Ectodermal cell (in vitro differentiated cells): ENCODE data around the gene ERO1B.
A peak's percentile ranks its signal among the peaks of the same experiment; 100 is the strongest.

ENCODE experiments used
- H3K27ac ChIP-seq: 2 replicates; pipeline ENCODE4 v1.7.0; 2013; ENCODE audit warnings: mild to moderate bottlenecking, low read depth, low read length; ENCODE audit not compliant: insufficient read depth, poor library complexity, severe bottlenecking
- H3K27me3 ChIP-seq: 2 replicates; pipeline ENCODE4 v1.7.0; 2013; ENCODE audit warnings: mild to moderate bottlenecking, low read length; ENCODE audit not compliant: insufficient read depth, control insufficient read depth, poor library complexity, severe bottlenecking
- H3K36me3 ChIP-seq: one replicate; pipeline ENCODE4 v1.7.0; 2013; ENCODE audit warnings: low read length; ENCODE audit not compliant: control insufficient read depth, insufficient read depth
- H3K4me1 ChIP-seq: one replicate; pipeline ENCODE4 v1.7.0; 2013; ENCODE audit warnings: low read length; ENCODE audit not compliant: control insufficient read depth, insufficient read depth
- H3K4me3 ChIP-seq: 2 replicates; pipeline ENCODE4 v1.7.0; 2013; ENCODE audit warnings: low read depth, low read length, control low read depth; ENCODE audit not compliant: insufficient read depth
- H3K9me3 ChIP-seq: 2 replicates; pipeline ENCODE4 v1.7.0; 2013; ENCODE audit warnings: mild to moderate bottlenecking, low read length, moderate library complexity; ENCODE audit not compliant: control insufficient read depth
- WGBS, 2 experiments: methylation state at CpG; one replicate each; pipeline ENCODE4 v1.1.7; 2013; ENCODE audit warnings: missing lambda C conversion rate in 2 of 2; 5-methylcytosine and 5-hydroxymethylcytosine counted together

ERO1B gene

DNA sequence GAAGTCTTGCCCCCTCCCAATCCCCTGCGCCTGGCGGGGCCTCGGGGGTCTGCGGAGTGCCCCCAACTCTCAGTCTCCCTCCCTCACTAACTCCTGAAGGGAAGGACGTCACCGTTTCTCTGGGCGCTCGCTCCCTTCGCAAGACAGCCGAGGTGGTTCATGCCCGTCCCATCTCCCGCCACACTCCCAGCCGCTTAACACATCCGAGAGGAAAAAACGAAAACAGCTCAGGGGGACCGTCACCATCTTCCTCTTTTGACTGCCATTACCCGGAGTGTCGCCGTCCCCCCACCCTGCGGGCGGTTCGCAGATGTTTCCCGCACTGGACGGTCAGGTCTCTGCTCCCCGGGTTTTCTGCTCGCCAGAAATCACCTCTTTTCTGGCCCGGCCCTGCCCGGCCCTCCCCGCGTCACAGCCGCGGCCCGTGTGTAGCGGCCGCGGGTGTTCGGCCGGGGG lies 532 bp downstream of the ERO1B start:
- Histone ChIP-seq H3K27me3 (peaks cover 29% of the 10 kb centered on the region), H3K36me3 (no peaks in the 10 kb centered on the region), H3K4me1 (peaks cover 16% of the 10 kb centered on the region), H3K9me3 (no peaks in the 10 kb centered on the region), H3K4me3 (peak overlapping the region; percentile 75), H3K27ac (no peak overlapping the region)
- WGBS, 2 experiments: 0% methylated on average over 38 of the region's 38 CpGs

GRCh38 chr1:236280438-236281197 lies 1.1 kb downstream of the ERO1B start:
- Histone ChIP-seq H3K4me3 (peak overlapping the region; percentile 75), H3K36me3 (no peaks in the 10 kb centered on the region), H3K27ac (no peak overlapping the region), H3K4me1 (peaks cover 16% of the 10 kb centered on the region), H3K9me3 (no peaks in the 10 kb centered on the region), H3K27me3 (peaks cover 29% of the 10 kb centered on the region)
- WGBS, 2 experiments: 21 to 27% methylated on average over 13 of the region's 13 CpGs

DNA sequence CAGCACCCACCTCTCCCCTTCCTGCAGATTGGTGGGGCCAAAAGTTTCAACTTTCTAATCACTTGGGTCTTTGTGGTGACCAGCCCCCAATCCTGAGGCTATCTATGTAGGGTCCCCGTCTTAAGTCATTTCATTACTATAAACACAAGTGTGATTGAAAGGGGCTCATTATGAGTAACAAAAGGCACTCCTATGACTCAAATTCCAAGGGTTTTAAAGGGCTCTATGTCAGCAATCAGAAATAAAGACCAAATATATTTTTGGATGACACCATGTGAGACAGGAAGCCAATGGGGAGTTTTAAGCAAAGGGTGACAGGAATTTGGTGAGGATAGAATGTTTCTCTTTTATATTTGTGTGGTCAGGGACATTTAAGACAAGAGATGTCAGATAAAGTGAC lies 6.2 kb downstream of the ERO1B start:
- no peaks in the 10 kb centered on the region for H3K36me3 ChIP-seq
- peaks cover 7% of the 10 kb centered on the region for H3K27me3 ChIP-seq
- H3K4me1 ChIP-seq: peaks cover under 1% of the 10 kb centered on the region
- H3K4me3 ChIP-seq: no peak overlapping the region
- H3K27ac ChIP-seq: no peak overlapping the region
- 87% methylated on average over 1 of the region's 1 CpG; no CpG with 5 or more reads in 1 of the 2 experiments for WGBS, 2 experiments
- no peaks in the 10 kb centered on the region for H3K9me3 ChIP-seq

GRCh38 chr1:236275061-236275460 lies 6.7 kb downstream of the ERO1B start:
- H3K36me3 ChIP-seq: no peaks in the 10 kb centered on the region
- no peak overlapping the region for H3K27ac ChIP-seq
- H3K27me3 ChIP-seq: peaks cover 2% of the 10 kb centered on the region
- no peaks in the 10 kb centered on the region for H3K9me3 ChIP-seq
- H3K4me3 ChIP-seq: no peak overlapping the region
- no peaks in the 10 kb centered on the region for H3K4me1 ChIP-seq

GRCh38 chr1:236273358-236273757 lies 8.4 kb downstream of the ERO1B start:
- no peaks in the 10 kb centered on the region for H3K36me3 ChIP-seq
- no peaks in the 10 kb centered on the region for H3K4me1 ChIP-seq
- no peaks in the 10 kb centered on the region for H3K9me3 ChIP-seq
- H3K4me3 ChIP-seq: no peak overlapping the region
- 86 to 96% methylated on average over 2 of the region's 2 CpGs for WGBS, 2 experiments
- H3K27ac ChIP-seq: no peak overlapping the region
- H3K27me3 ChIP-seq: no peaks in the 10 kb centered on the region

DNA sequence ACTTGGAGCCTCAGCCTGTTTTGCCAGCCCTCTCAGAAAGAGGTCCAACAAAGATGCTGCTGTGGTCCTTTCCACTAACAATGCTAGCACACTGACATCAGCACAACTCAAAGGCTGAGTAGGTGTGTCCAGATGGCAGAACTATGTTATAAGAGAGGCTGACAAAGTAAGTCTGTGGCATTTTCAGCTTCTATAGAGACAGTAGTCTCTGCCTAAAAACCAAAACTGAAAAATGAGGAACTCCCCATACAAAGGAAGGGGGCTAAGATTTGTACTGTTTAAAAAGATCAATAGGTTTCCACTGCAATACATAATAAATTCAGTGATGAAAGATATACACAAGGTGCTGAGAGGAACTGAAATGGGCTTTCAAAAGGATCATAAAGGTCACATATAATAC lies 12.3 kb downstream of the ERO1B start:
- Histone ChIP-seq H3K27me3 (no peaks in the 10 kb centered on the region), H3K9me3 (no peaks in the 10 kb centered on the region), H3K4me3 (no peak overlapping the region), H3K36me3 (no peaks in the 10 kb centered on the region), H3K4me1 (no peaks in the 10 kb centered on the region), H3K27ac (no peak overlapping the region)

DNA sequence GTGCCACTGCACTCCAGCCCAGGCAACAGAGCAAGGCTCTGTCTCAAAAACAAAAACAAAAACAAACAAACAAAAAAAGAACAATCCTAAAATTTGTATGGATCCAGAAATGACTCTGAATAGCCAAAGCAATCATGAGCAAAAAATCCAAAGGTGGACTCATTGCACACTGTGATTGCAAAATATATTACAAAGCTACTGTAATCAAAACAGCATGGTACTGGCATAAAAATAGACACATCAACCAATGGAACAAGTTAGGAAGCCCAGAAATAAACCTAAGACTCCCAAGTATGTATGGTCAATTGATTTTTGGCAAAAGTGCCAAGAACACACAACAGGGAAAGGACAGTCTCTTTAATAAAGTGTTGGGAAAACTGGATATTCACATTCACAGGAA lies 19.9 kb downstream of the ERO1B start:
- Histone ChIP-seq H3K36me3 (no peaks in the 10 kb centered on the region), H3K4me1 (no peaks in the 10 kb centered on the region), H3K9me3 (no peaks in the 10 kb centered on the region), H3K27ac (no peak overlapping the region), H3K4me3 (no peak overlapping the region), H3K27me3 (no peaks in the 10 kb centered on the region)

GRCh38 chr1:236261033-236261432 lies 20.7 kb downstream of the ERO1B start:
- H3K4me1 ChIP-seq: no peaks in the 10 kb centered on the region
- H3K4me3 ChIP-seq: no peak overlapping the region
- no peaks in the 10 kb centered on the region for H3K9me3 ChIP-seq
- H3K27me3 ChIP-seq: no peaks in the 10 kb centered on the region
- no peaks in the 10 kb centered on the region for H3K36me3 ChIP-seq
- no peak overlapping the region for H3K27ac ChIP-seq
- whole genome bisulfite sequencing, 2 experiments: 100% methylated on average over 1 of the region's 1 CpG; no CpG with 5 or more reads in 1 of the 2 experiments

GRCh38 chr1:236259043-236259442 lies 22.7 kb downstream of the ERO1B start:
- Histone ChIP-seq H3K27ac (no peak overlapping the region), H3K9me3 (no peaks in the 10 kb centered on the region), H3K4me1 (no peaks in the 10 kb centered on the region), H3K4me3 (no peak overlapping the region), H3K36me3 (no peaks in the 10 kb centered on the region), H3K27me3 (no peaks in the 10 kb centered on the region)
- 83% methylated on average over 1 of the region's 1 CpG; no CpG with 5 or more reads in 1 of the 2 experiments for WGBS, 2 experiments

GRCh38 chr1:236258114-236258622 lies 23.6 kb downstream of the ERO1B start:
- WGBS, 2 experiments: 85 to 91% methylated on average over 4 of the region's 4 CpGs
- Histone ChIP-seq H3K9me3 (no peaks in the 10 kb centered on the region), H3K4me3 (no peak overlapping the region), H3K4me1 (no peaks in the 10 kb centered on the region), H3K27ac (no peak overlapping the region), H3K36me3 (no peaks in the 10 kb centered on the region), H3K27me3 (no peaks in the 10 kb centered on the region)
